GM19240 (cell line): ENCODE measurements around the gene UBAP1L.
"Not testable (repeated sequence)": the region's sequence is repeated elsewhere in the genome, so short reads cannot be mapped to it uniquely, and the experiment has no call there.

Source experiments
- DNase-seq: peaks from one replicate; pipeline ENCODE4 v3.0.0; 2011; ENCODE audit warnings: low spot score; ENCODE audit not compliant: insufficient read length

UBAP1L gene

GRCh38 chr15:65084500-65085206 is 30.3 kb downstream of the UBAP1L start:
- no peak for DNase-seq

GRCh38 chr15:65083262-65083701 is 31.7 kb downstream of the UBAP1L start:
- no peak for DNase-seq

- DNase-seq: no peak
Observed at GRCh38 chr15:65082303-65082953, 32.6 kb downstream of the UBAP1L start.

GRCh38 chr15:65081758-65082157 is 33.2 kb downstream of the UBAP1L start:
- DNase-seq: no peak

- DNase-seq: no peak
Observed at GRCh38 chr15:65081270-65081669, 33.7 kb downstream of the UBAP1L start.

- DNase-seq: no peak
Observed at GRCh38 chr15:65079580-65079979, 35.4 kb downstream of the UBAP1L start.

GRCh38 chr15:65077981-65078352 is 37.0 kb downstream of the UBAP1L start:
- no peak for DNase-seq

GRCh38 chr15:65077291-65077980 is 37.6 kb downstream of the UBAP1L start:
- no peak for DNase-seq

- no peak for DNase-seq
Observed at GRCh38 chr15:65076486-65077290, 38.3 kb downstream of the UBAP1L start, which contains the start of gene KBTBD13. TSS of gene KBTBD13 (plus strand) at chr15:65076746. CDS start at chr15:65076816, 70 bp downstream.

GRCh38 chr15:65075607-65076395 is 39.2 kb downstream of the UBAP1L start:
- DNase-seq: not testable (repeated sequence)

- DNase-seq: not testable (repeated sequence)
Observed at GRCh38 chr15:65074946-65075345, 40.1 kb downstream of the UBAP1L start.

GRCh38 chr15:65072617-65073016 is 42.4 kb downstream of the UBAP1L start:
- no peak for DNase-seq

- DNase-seq: no peak
Observed at GRCh38 chr15:65072027-65072426, 43.0 kb downstream of the UBAP1L start.

- no peak for DNase-seq
Observed at GRCh38 chr15:65071381-65071811, 43.6 kb downstream of the UBAP1L start.

GRCh38 chr15:65069779-65070546 is 45.0 kb downstream of the UBAP1L start:
- no peak for DNase-seq

GRCh38 chr15:65069179-65069578 is 45.8 kb downstream of the UBAP1L start:
- DNase-seq: no peak

GRCh38 chr15:65068403-65068788 is 46.6 kb downstream of the UBAP1L start:
- DNase-seq: no peak

- no peak for DNase-seq
Observed at GRCh38 chr15:65067645-65068402, 47.2 kb downstream of the UBAP1L start, which contains the start of gene RASL12. TSS of gene RASL12 (minus strand) at chr15:65067991. CDS start at chr15:65067835, 156 bp downstream.

GRCh38 chr15:65067317-65067644 is 47.7 kb downstream of the UBAP1L start:
- no peak for DNase-seq
